Immature natural killer cell (primary cell): ENCODE results near the gene GABRA4. TPM values are rescaled to one million over a fixed set of nuclear protein-coding genes. Genes with fewer than 3 reads are reported as not detected.
A peak's percentile ranks its signal among the peaks of the same experiment; 100 is the strongest.

Source experiments
- DNase-seq, 3 donors: peaks; one replicate each; pipeline ENCODE4 v3.0.0; 2022; ENCODE audit warnings: mixed read lengths in 1 of 3
- H3K27ac Mint-ChIP-seq, 6 donors: one replicate each; pipeline ENCODE4 v1.8.0; 2020; ENCODE audit warnings: mixed read lengths in 6 of 6, mild to moderate bottlenecking in 5 of 6, inconsistent platforms in 4 of 6, moderate library complexity in 3 of 6
- H3K27me3 Mint-ChIP-seq, 3 donors: one replicate each; pipeline ENCODE4 v1.8.0; 2020 to 2021; ENCODE audit warnings: low read depth in 3 of 3, mild to moderate bottlenecking in 3 of 3, mixed read lengths in 3 of 3, moderate library complexity in 3 of 3, inconsistent platforms in 1 of 3
- H3K36me3 Mint-ChIP-seq, 3 donors: one replicate each; pipeline ENCODE4 v1.8.0; 2020; ENCODE audit warnings: mixed read lengths in 3 of 3, inconsistent platforms in 2 of 3, mild to moderate bottlenecking in 2 of 3
- H3K4me1 Mint-ChIP-seq, 2 donors: one replicate each; pipeline ENCODE4 v1.8.0; 2020; ENCODE audit warnings: inconsistent platforms in 2 of 2, mild to moderate bottlenecking in 2 of 2, mixed read lengths in 2 of 2, moderate library complexity in 1 of 2
- H3K4me3 Mint-ChIP-seq, 5 donors: one replicate each; pipeline ENCODE4 v1.8.0; 2020; ENCODE audit warnings: mild to moderate bottlenecking in 5 of 5, mixed read lengths in 5 of 5, inconsistent platforms in 3 of 5, moderate library complexity in 3 of 5
- H3K9me3 Mint-ChIP-seq, 6 donors: one replicate each; pipeline ENCODE4 v1.8.0; 2020; ENCODE audit warnings: mild to moderate bottlenecking in 6 of 6, mixed read lengths in 6 of 6, inconsistent platforms in 4 of 6, moderate library complexity in 3 of 6
- polyA plus RNA-seq, 3 donors: library from polyadenylated mRNA; unstranded; fragments of 300-500 nt; fragmentation: Illumina TruSeq; gene quantifications; one replicate each; pipeline ENCODE4 v1.2.3, GENCODE V29; 2021

Gene GABRA4
- polyA plus RNA-seq, 3 donors from 2014 or later = not detected

- Mint-ChIP-seq H3K4me3 (no peak overlapping the region), H3K27ac (no peak overlapping the region), H3K9me3 (peaks cover 0 to 3% (median 0%) of the 10 kb centered on the region in 6 donors), H3K36me3 (no peaks in the 10 kb centered on the region), H3K4me1 (no peaks in the 10 kb centered on the region), H3K27me3 (peaks cover 2 to 5% (median 2%) of the 10 kb centered on the region in 3 donors)
- no peak for DNase-seq
Observed at GRCh38 chr4:46967631-46968030, 25.8 kb downstream of the GABRA4 start.

GRCh38 chr4:46958742-46959488 lies 34.5 kb downstream of the GABRA4 start:
- DNase-seq = no peak
- no peaks in the 10 kb centered on the region for H3K36me3 Mint-ChIP-seq
- no peak overlapping the region for H3K4me3 Mint-ChIP-seq
- H3K9me3 Mint-ChIP-seq = peaks cover 0 to 7% (median 0%) of the 10 kb centered on the region in 6 donors
- peaks cover 2 to 13% (median 3%) of the 10 kb centered on the region in 3 donors for H3K27me3 Mint-ChIP-seq
- no peaks in the 10 kb centered on the region for H3K4me1 Mint-ChIP-seq
- H3K27ac Mint-ChIP-seq = no peak overlapping the region

- peaks cover 0 to 4% (median 0%) of the 10 kb centered on the region in 6 donors for H3K9me3 Mint-ChIP-seq
- H3K4me1 Mint-ChIP-seq = no peaks in the 10 kb centered on the region
- no peak for DNase-seq
Observed at GRCh38 chr4:46956451-46956850, 36.9 kb downstream of the GABRA4 start.

GRCh38 chr4:46955601-46956000 lies 37.8 kb downstream of the GABRA4 start:
- DNase-seq = no peak
- Mint-ChIP-seq H3K4me1 (no peaks in the 10 kb centered on the region), H3K4me3 (no peak overlapping the region), H3K27ac (no peak overlapping the region), H3K27me3 (peaks cover 0 to 15% (median 0%) of the 10 kb centered on the region in 3 donors), H3K9me3 (peaks cover 0 to 4% (median 0%) of the 10 kb centered on the region in 6 donors), H3K36me3 (no peaks in the 10 kb centered on the region)

More at GRCh38 chr4:46956451-46956850, 36.9 kb downstream of the GABRA4 start:
- Mint-ChIP-seq H3K27me3 (peaks cover 2 to 15% (median 2%) of the 10 kb centered on the region in 3 donors), H3K36me3 (no peaks in the 10 kb centered on the region), H3K4me3 (no peak overlapping the region), H3K27ac (no peak overlapping the region)

- Mint-ChIP-seq H3K27ac (no peak overlapping the region), H3K4me1 (no peaks in the 10 kb centered on the region), H3K27me3 (peaks cover 0 to 15% (median 0%) of the 10 kb centered on the region in 3 donors), H3K36me3 (no peaks in the 10 kb centered on the region), H3K4me3 (no peak overlapping the region), H3K9me3 (peaks cover 0 to 4% (median 0%) of the 10 kb centered on the region in 6 donors)
- no peak for DNase-seq
Observed at GRCh38 chr4:46954643-46955042, 38.7 kb downstream of the GABRA4 start.

GRCh38 chr4:46953564-46953963 lies 39.8 kb downstream of the GABRA4 start:
- DNase-seq = no peak
- no peak overlapping the region for H3K27ac Mint-ChIP-seq
- peaks cover 0 to 2% (median 0%) of the 10 kb centered on the region in 6 donors for H3K9me3 Mint-ChIP-seq
- H3K4me3 Mint-ChIP-seq = no peak overlapping the region
- no peaks in the 10 kb centered on the region for H3K4me1 Mint-ChIP-seq
- H3K36me3 Mint-ChIP-seq = no peaks in the 10 kb centered on the region
- peaks cover 0 to 13% (median 0%) of the 10 kb centered on the region in 3 donors for H3K27me3 Mint-ChIP-seq

- Mint-ChIP-seq H3K36me3 (no peaks in the 10 kb centered on the region), H3K27ac (no peak overlapping the region), H3K4me1 (no peaks in the 10 kb centered on the region), H3K27me3 (peaks cover 0 to 11% (median 0%) of the 10 kb centered on the region in 3 donors), H3K9me3 (no peaks in the 10 kb centered on the region), H3K4me3 (no peak overlapping the region)
- DNase-seq = no peak
Observed at GRCh38 chr4:46952451-46952850, 40.9 kb downstream of the GABRA4 start.

GRCh38 chr4:46950826-46951225 lies 42.6 kb downstream of the GABRA4 start:
- Mint-ChIP-seq H3K4me1 (no peaks in the 10 kb centered on the region), H3K27me3 (peaks cover 0 to 10% (median 4%) of the 10 kb centered on the region in 3 donors), H3K27ac (no peak overlapping the region), H3K9me3 (no peaks in the 10 kb centered on the region), H3K4me3 (no peak overlapping the region), H3K36me3 (no peaks in the 10 kb centered on the region)
- DNase-seq = no peak

- Mint-ChIP-seq H3K27me3 (peaks cover 0 to 10% (median 4%) of the 10 kb centered on the region in 3 donors), H3K4me3 (no peak overlapping the region), H3K27ac (no peak overlapping the region), H3K9me3 (peaks cover 0 to under 1% (median 0%) of the 10 kb centered on the region in 6 donors), H3K36me3 (no peaks in the 10 kb centered on the region), H3K4me1 (no peaks in the 10 kb centered on the region)
- DNase-seq = no peak
Observed at GRCh38 chr4:46949822-46950221, 43.6 kb downstream of the GABRA4 start.

GRCh38 chr4:46947541-46947940 lies 45.8 kb downstream of the GABRA4 start:
- no peak for DNase-seq
- H3K27ac Mint-ChIP-seq = no peak overlapping the region
- H3K36me3 Mint-ChIP-seq = no peaks in the 10 kb centered on the region
- peaks cover 5 to 10% (median 8%) of the 10 kb centered on the region in 3 donors for H3K27me3 Mint-ChIP-seq
- H3K4me1 Mint-ChIP-seq = no peaks in the 10 kb centered on the region
- no peak overlapping the region for H3K4me3 Mint-ChIP-seq
- peaks cover 0 to 4% (median 0%) of the 10 kb centered on the region in 6 donors for H3K9me3 Mint-ChIP-seq

- no peak for DNase-seq
- no peak overlapping the region for H3K4me3 Mint-ChIP-seq
- H3K9me3 Mint-ChIP-seq = peaks cover 0 to 6% (median 0%) of the 10 kb centered on the region in 6 donors
- no peaks in the 10 kb centered on the region for H3K36me3 Mint-ChIP-seq
- no peaks in the 10 kb centered on the region for H3K4me1 Mint-ChIP-seq
- peaks cover 5 to 8% (median 8%) of the 10 kb centered on the region in 3 donors for H3K27me3 Mint-ChIP-seq
- no peak overlapping the region for H3K27ac Mint-ChIP-seq
Observed at GRCh38 chr4:46946919-46947536, 46.4 kb downstream of the GABRA4 start.

- no peak overlapping the region for H3K4me3 Mint-ChIP-seq
- H3K27me3 Mint-ChIP-seq = peaks cover 5 to 11% (median 8%) of the 10 kb centered on the region in 3 donors
- no peaks in the 10 kb centered on the region for H3K36me3 Mint-ChIP-seq
- DNase-seq = no peak
- H3K27ac Mint-ChIP-seq = no peak overlapping the region
- peaks cover 0 to 6% (median 0%) of the 10 kb centered on the region in 6 donors for H3K9me3 Mint-ChIP-seq
- H3K4me1 Mint-ChIP-seq = no peaks in the 10 kb centered on the region
Observed at GRCh38 chr4:46945062-46945461, 48.3 kb downstream of the GABRA4 start.

- Mint-ChIP-seq H3K4me1 (no peaks in the 10 kb centered on the region), H3K27ac (peak overlapping the region in 1 of 6 donors; percentile 3), H3K27me3 (peaks cover 5 to 11% (median 8%) of the 10 kb centered on the region in 3 donors), H3K36me3 (no peaks in the 10 kb centered on the region), H3K9me3 (peaks cover 0 to 6% (median 0%) of the 10 kb centered on the region in 6 donors), H3K4me3 (no peak overlapping the region)
- no peak for DNase-seq
Observed at GRCh38 chr4:46944345-46944744, 49.0 kb downstream of the GABRA4 start.

GRCh38 chr4:46937493-46937892 lies 55.9 kb downstream of the GABRA4 start:
- peaks cover 0 to 2% (median 0%) of the 10 kb centered on the region in 6 donors for H3K9me3 Mint-ChIP-seq
- no peak overlapping the region for H3K27ac Mint-ChIP-seq
- no peak overlapping the region for H3K4me3 Mint-ChIP-seq
- H3K4me1 Mint-ChIP-seq = no peaks in the 10 kb centered on the region
- no peak for DNase-seq
- peaks cover 0 to 9% (median 3%) of the 10 kb centered on the region in 3 donors for H3K27me3 Mint-ChIP-seq
- no peaks in the 10 kb centered on the region for H3K36me3 Mint-ChIP-seq
